Measurements from ENCODE around the gene KRT1. TPM values are rescaled to one million over a fixed set of nuclear protein-coding genes. Genes with fewer than 3 reads are reported as not detected.

The KRT1 gene
- polyA plus RNA-seq, 2 of the 4 experiments (the other 2 are of a cell fraction), result not detected

DNA sequence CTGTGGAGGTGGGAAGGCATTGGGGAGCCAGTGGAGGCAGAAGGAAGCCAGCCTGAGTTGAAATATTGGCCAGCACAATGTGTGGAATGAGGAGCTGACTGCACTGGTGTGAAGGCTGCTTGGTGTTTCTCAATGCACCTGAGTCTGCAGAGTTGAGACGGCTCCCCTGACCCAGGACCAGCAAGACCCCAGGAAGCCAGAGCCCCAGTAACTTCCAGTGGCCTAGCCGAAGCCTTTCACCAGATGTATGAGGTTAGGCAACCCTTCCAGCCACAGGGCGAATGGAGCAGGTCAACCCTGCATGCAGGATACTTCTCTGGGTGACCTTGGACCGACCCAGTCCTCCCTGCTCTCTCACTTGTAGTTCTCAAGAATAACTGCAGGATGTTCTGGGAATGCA, 48.9 kb downstream of the KRT1 start:
- ChIA-PET CTCF (interaction anchor here (1.4 kb wide), 1 partner anchor 249 kb away, joined by 3 read pairs; no protein-coding TSS in a partner anchor), POLR2A (no interaction called here)
- H3K4me1 ChIP-seq, result no peaks in the 10 kb centered on the region
- TF ChIP-seq NFE2L2 (conservative IDR thresholded peaks at IDR 0.05; ENCODE audit: low read length) (no peak), ZSCAN20 (CRISPR knock-in tag; IDR thresholded peaks at IDR 0.05) (no peak)
- no peak for ATAC-seq
- H3K4me2 ChIP-seq, result no peak overlapping the region
- DNase-seq (ENCODE audit: low read depth in 1 of 2, low spot score in 1 of 2), result no peak
- H3K9me3 ChIP-seq, result no peaks in the 10 kb centered on the region
- no peak overlapping the region for H3K4me3 ChIP-seq
- FAIRE-seq, result no peak
- no peak overlapping the region for H3K27ac ChIP-seq
- 37% methylated on average over 4 of the region's 4 CpGs for WGBS (ENCODE audit: missing lambda C conversion rate)

DNA sequence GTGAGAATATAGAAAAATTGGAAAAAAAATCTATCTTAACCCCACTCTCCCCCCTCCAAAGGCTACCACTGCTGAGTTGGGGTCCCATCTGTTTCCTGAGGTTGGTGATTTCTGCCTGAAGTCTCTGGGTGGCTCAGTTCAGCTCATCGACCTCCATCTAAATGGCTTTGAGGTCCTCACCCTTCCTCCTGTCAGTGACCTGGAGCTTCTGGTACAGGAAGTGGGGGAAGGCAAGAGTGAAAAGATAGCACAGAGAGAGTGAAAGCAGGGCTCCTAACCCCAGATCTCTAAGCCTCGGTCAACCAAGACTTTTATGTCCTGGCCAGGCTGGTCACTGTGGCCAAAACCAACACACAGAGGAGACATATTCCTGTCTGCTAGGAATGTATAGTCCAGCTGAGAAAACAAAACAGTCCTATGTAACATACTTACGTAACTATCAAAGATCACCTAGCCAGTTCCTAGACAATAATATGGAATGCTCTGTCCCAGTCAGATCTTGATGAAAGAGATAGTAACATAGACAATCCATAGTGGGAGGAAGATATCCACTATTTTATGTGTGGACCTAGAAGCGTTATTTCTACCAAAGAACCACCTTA, 49.5 kb downstream of the KRT1 start:
- no peaks in the 10 kb centered on the region for H3K9me3 ChIP-seq
- ChIA-PET POLR2A (no interaction called here), CTCF (interaction anchor here (1.4 to 1.9 kb wide), 2 partner anchors 18 to 249 kb away, joined by 3 to 5 read pairs; no protein-coding TSS in a partner anchor)
- no peak overlapping the region for H3K4me3 ChIP-seq
- ATAC-seq (no peak), FAIRE-seq (no peak), DNase-seq (ENCODE audit: low read depth in 1 of 2, low spot score in 1 of 2) (no peak)
- H3K4me2 ChIP-seq, result no peak overlapping the region
- no peak overlapping the region for H3K27ac ChIP-seq
- TF ChIP-seq RFX5 (IDR thresholded peaks at IDR 0.05) (no peak), ZSCAN20 (CRISPR knock-in tag; IDR thresholded peaks at IDR 0.05) (no peak), FOXS1 (CRISPR knock-in tag; IDR thresholded peaks at IDR 0.05) (no peak), ZNF302 (CRISPR knock-in tag; IDR thresholded peaks at IDR 0.05) (no peak), KDM1A (IDR thresholded peaks at IDR 0.05; ENCODE audit: low read depth) (no peak), MYC (IDR thresholded peaks at IDR 0.05; ENCODE audit: borderline replicate concordance, low read length) (no peak), RAD21 (conservative IDR thresholded peaks at IDR 0.05 in 1 of 2, IDR thresholded peaks at IDR 0.05 in 1 of 2) (no peak)
- TF ChIP-seq, protein P1, sequence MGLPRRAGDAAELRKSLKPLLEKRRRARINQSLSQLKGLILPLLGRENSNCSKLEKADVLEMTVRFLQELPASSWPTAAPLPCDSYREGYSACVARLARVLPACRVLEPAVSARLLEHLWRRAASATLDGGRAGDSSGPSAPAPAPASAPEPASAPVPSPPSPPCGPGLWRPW (IDR thresholded peaks at IDR 0.05), result no peak
- no peaks in the 10 kb centered on the region for H3K4me1 ChIP-seq
- WGBS (ENCODE audit: missing lambda C conversion rate), result 15% methylated on average over 4 of the region's 4 CpGs

DNA sequence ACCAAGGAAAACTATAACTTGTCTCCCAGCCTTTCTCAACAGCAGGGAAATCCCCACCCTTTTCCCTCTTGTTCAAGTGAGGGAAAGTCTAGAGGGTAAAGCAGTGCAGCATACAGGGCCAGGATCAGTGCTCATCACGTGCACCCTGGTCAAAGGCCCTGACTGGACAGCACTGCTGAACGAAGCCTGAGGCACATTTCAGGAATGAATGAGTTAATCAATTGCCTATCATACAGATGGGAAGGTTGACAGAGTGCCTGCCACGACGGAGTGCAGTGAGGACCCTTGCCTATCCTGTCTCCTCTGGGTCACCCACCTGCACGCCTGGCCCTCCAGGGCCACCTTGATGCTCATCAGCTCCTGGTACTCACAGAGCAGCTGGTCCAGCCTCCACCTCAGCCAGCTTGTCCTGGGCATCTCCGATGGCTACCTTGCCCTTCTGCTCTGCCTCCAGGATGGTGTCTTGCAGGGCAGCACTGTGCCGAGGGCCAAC, 50.2 kb downstream of the KRT1 start:
- no peaks in the 10 kb centered on the region for H3K9me3 ChIP-seq
- DNase-seq (ENCODE audit: low read depth in 1 of 2, low spot score in 1 of 2), result no peak
- no peaks in the 10 kb centered on the region for H3K4me1 ChIP-seq
- ATAC-seq, result no peak
- 60% methylated on average over 7 of the region's 7 CpGs for WGBS (ENCODE audit: missing lambda C conversion rate)
- TF ChIP-seq KDM5A (IDR thresholded peaks at IDR 0.05) (no peak), MYC (IDR thresholded peaks at IDR 0.05; ENCODE audit: borderline replicate concordance, low read length) (no peak), RNF2 (IDR thresholded peaks at IDR 0.05; ENCODE audit: borderline replicate concordance, low read depth) (no peak), JUNB (IDR thresholded peaks at IDR 0.05) (no peak), BHLHE40 (IDR thresholded peaks at IDR 0.05; ENCODE audit: low read depth, low read length) (no peak), KDM1A (IDR thresholded peaks at IDR 0.05; ENCODE audit: low read depth) (no peak), ZNF302 (CRISPR knock-in tag; IDR thresholded peaks at IDR 0.05) (no peak), RFX5 (IDR thresholded peaks at IDR 0.05) (no peak), CBX2 (IDR thresholded peaks at IDR 0.05; ENCODE audit: borderline replicate concordance, low read depth) (no peak), POLR2AphosphoS2 (conservative IDR thresholded peaks at IDR 0.05; ENCODE audit: low read length) (no peak), CHD4 (IDR thresholded peaks at IDR 0.05; ENCODE audit: borderline replicate concordance) (no peak), FOSB (CRISPR knock-in tag; IDR thresholded peaks at IDR 0.05) (no peak), RAD21 (conservative IDR thresholded peaks at IDR 0.05 in 1 of 2, IDR thresholded peaks at IDR 0.05 in 1 of 2) (no peak)
- POLR2A ChIA-PET, result no interaction called here
- no peak for FAIRE-seq
- no peak overlapping the region for H3K4me2 ChIP-seq
- H3K4me3 ChIP-seq, result no peak overlapping the region
- no peak overlapping the region for H3K27ac ChIP-seq
- CTCF ChIA-PET, result interaction anchor here (0.6 to 1.9 kb wide), 4 partner anchors 18 to 323 kb away, joined by 3 to 5 read pairs (median 3); no protein-coding TSS in a partner anchor

DNA sequence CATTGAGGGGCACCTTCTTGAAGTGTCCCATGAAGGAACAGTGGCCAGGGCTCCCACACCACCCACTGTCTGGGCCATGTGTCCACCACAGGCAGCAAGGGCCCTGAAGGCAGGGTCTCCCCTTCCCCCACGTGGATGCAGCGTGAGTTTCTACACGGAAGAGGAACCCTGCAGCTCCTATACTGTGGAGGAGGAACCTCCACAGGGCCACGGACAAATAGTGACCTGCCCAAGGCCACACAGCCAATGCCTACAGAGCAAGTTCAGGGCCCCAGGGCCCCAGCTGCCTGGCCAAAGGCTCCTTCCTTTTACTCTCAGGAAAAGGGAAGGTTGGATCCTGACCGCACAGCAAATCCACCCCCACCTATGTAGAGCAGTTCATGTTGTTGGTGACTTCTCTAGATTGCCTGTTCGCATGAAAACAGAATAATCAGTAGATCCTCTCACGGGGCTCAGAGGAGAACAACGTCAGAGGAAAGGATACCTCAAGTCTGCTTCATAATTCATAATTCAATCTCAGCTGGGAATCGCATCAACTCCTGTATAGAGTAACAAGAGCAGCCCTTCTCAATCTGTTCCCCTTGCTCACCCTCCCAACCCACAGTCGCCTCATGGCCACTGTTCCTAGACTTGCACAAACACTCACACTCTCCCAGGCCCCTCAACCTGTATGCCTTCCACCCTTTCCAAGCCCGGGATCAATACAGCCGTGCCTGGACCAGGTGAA, 50.8 kb downstream of the KRT1 start:
- ATAC-seq, result no peak
- WGBS (ENCODE audit: missing lambda C conversion rate), result 72% methylated on average over 10 of the region's 12 CpGs
- H3K4me2 ChIP-seq, result no peak overlapping the region
- ChIA-PET POLR2A (no interaction called here), CTCF (interaction anchor here (0.6 to 1.9 kb wide), 4 partner anchors 19 to 322 kb away, joined by 3 to 5 read pairs (median 3); no protein-coding TSS in a partner anchor)
- H3K4me3 ChIP-seq, result no peak overlapping the region
- no peak overlapping the region for H3K27ac ChIP-seq
- no peaks in the 10 kb centered on the region for H3K9me3 ChIP-seq
- DNase-seq (ENCODE audit: low read depth in 1 of 2, low spot score in 1 of 2), result no peak
- peaks cover 1% of the 10 kb centered on the region; the same call in 1 of the 3 replicates for H3K4me1 ChIP-seq
- no peak for FAIRE-seq
- no peak for TF ChIP-seq NPAS2 (CRISPR knock-in tag; IDR thresholded peaks at IDR 0.05; ENCODE audit: borderline replicate concordance)
- TF ChIP-seq FOXS1 (CRISPR knock-in tag; IDR thresholded peaks at IDR 0.05), result no peak
- no peak for TF ChIP-seq NR3C1 (IDR thresholded peaks at IDR 0.05)
- TF ChIP-seq, protein P2, sequence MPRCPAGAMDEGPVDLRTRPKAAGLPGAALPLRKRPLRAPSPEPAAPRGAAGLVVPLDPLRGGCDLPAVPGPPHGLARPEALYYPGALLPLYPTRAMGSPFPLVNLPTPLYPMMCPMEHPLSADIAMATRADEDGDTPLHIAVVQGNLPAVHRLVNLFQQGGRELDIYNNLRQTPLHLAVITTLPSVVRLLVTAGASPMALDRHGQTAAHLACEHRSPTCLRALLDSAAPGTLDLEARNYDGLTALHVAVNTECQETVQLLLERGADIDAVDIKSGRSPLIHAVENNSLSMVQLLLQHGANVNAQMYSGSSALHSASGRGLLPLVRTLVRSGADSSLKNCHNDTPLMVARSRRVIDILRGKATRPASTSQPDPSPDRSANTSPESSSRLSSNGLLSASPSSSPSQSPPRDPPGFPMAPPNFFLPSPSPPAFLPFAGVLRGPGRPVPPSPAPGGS (IDR thresholded peaks at IDR 0.05), result no peak
- TF ChIP-seq, protein P3, sequence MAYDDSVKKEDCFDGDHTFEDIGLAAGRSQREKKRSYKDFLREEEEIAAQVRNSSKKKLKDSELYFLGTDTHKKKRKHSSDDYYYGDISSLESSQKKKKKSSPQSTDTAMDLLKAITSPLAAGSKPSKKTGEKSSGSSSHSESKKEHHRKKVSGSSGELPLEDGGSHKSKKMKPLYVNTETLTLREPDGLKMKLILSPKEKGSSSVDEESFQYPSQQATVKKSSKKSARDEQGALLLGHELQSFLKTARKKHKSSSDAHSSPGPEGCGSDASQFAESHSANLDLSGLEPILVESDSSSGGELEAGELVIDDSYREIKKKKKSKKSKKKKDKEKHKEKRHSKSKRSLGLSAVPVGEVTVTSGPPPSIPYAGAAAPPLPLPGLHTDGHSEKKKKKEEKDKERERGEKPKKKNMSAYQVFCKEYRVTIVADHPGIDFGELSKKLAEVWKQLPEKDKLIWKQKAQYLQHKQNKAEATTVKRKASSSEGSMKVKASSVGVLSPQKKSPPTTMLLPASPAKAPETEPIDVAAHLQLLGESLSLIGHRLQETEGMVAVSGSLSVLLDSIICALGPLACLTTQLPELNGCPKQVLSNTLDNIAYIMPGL (CRISPR knock-in tag; IDR thresholded peaks at IDR 0.05; ENCODE audit: borderline replicate concordance), result no peak
- TF ChIP-seq, protein P4, sequence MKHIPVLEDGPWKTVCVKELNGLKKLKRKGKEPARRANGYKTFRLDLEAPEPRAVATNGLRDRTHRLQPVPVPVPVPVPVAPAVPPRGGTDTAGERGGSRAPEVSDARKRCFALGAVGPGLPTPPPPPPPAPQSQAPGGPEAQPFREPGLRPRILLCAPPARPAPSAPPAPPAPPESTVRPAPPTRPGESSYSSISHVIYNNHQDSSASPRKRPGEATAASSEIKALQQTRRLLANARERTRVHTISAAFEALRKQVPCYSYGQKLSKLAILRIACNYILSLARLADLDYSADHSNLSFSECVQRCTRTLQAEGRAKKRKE (CRISPR knock-in tag; IDR thresholded peaks at IDR 0.05; ENCODE audit: low read depth), result no peak
- no peak for TF ChIP-seq MAZ (IDR thresholded peaks at IDR 0.05; ENCODE audit: borderline replicate concordance, low read depth, low read length)
- TF ChIP-seq HEYL (CRISPR knock-in tag; IDR thresholded peaks at IDR 0.05), result no peak
- no peak for TF ChIP-seq ZSCAN20 (CRISPR knock-in tag; IDR thresholded peaks at IDR 0.05)
- TF ChIP-seq CHD4 (IDR thresholded peaks at IDR 0.05; ENCODE audit: borderline replicate concordance), result no peak
